Lower lobe of right lung (tissue), 2 donors: Measurements from ENCODE around the gene LGR4. TPM values are rescaled to one million over a fixed set of nuclear protein-coding genes. Genes with fewer than 3 reads are reported as not detected.

Experiments
- ATAC-seq, 2 donors: fragments of 200-7000 bp; cut with Tn5 transposase; one replicate each; pipeline ENCODE4 v1.9.1; 2020 to 2022; ENCODE audit warnings: mild to moderate bottlenecking in 2 of 2, moderate library complexity in 2 of 2
- DNase-seq: peaks from one replicate; pipeline ENCODE4 v3.0.0-alpha.2; 2020
- H3K27ac ChIP-seq: fragments of 200-600 bp; one replicate; pipeline ENCODE4 v1.8.0; 2022
- H3K27me3 ChIP-seq: fragments of 200-600 bp; one replicate; pipeline ENCODE4 v1.8.0; 2022; ENCODE audit warnings: low read depth
- H3K36me3 ChIP-seq: fragments of 200-600 bp; one replicate; pipeline ENCODE4 v1.8.0; 2022; ENCODE audit warnings: mild to moderate bottlenecking
- H3K4me1 ChIP-seq: fragments of 200-600 bp; one replicate; pipeline ENCODE4 v1.8.0; 2022
- H3K4me3 ChIP-seq: fragments of 200-600 bp; one replicate; pipeline ENCODE4 v1.8.0; 2022; ENCODE audit warnings: mild to moderate bottlenecking
- H3K9me3 ChIP-seq: fragments of 200-600 bp; one replicate; pipeline ENCODE4 v1.8.0; 2022
- intact Hi-C: fragments of 100-400 bp; cut with DNase I; formaldehyde crosslinking; loops from one replicate; pipeline ENCODE4 v1.11.0; 2022
- total RNA-seq: library from RNA; stranded (reverse); fragmentation: NEBNext Ultra II Directional; extraction: Animal tissue kit (Norgen Biotek cat#: 25700); gene quantifications from one replicate; pipeline ENCODE4 v1.2.1, GENCODE V29; 2021
- TF ChIP-seq, protein P1 (sequence below): fragments of 200-600 bp; IDR thresholded peaks from one replicate; pipeline ENCODE4 v1.8.0; 2022; ENCODE audit warnings: antibody characterized with exemption, mild to moderate bottlenecking
- donor health status: DM: no; HTN: yes; CAD: no; lungs with severe emphysema.

The LGR4 gene
- total RNA-seq, 1 donor from 2014 or later: 7.5 TPM

DNA sequence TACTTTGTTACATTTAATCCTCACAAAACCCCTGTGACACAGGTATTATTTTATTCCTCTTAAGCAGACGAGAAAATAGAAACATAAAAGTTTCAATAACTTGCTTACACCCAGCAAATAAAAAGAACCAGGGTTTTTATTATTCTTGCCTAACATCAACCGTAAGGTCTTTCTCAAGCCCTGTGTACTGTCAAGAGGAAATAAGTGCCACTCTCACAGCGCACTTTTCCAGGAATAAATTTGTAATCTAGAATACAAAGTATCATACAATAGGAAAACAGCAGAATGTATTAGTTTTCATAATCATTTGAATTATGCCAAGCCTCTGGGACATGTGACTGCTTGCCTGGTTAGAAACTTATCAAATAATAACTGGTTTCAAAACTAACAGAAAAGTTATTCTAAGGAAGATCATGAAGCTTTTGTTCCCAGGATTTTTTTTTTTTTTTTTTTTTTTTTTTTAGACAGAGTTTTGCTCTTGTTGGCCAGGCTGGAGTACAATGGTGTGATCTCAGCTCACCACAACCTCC, 117.0 kb downstream of the LGR4 start:
- TF ChIP-seq, protein P1, sequence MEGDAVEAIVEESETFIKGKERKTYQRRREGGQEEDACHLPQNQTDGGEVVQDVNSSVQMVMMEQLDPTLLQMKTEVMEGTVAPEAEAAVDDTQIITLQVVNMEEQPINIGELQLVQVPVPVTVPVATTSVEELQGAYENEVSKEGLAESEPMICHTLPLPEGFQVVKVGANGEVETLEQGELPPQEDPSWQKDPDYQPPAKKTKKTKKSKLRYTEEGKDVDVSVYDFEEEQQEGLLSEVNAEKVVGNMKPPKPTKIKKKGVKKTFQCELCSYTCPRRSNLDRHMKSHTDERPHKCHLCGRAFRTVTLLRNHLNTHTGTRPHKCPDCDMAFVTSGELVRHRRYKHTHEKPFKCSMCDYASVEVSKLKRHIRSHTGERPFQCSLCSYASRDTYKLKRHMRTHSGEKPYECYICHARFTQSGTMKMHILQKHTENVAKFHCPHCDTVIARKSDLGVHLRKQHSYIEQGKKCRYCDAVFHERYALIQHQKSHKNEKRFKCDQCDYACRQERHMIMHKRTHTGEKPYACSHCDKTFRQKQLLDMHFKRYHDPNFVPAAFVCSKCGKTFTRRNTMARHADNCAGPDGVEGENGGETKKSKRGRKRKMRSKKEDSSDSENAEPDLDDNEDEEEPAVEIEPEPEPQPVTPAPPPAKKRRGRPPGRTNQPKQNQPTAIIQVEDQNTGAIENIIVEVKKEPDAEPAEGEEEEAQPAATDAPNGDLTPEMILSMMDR: no peak
- no peaks in the 10 kb centered on the region for H3K36me3 ChIP-seq
- H3K4me1 ChIP-seq: no peaks in the 10 kb centered on the region
- DNase-seq: no peak
- intact Hi-C loops: no loop called here
- no peaks in the 10 kb centered on the region for H3K27me3 ChIP-seq
- ATAC-seq: peak; percentile 50 to 73
- H3K27ac ChIP-seq: no peak overlapping the region
- H3K9me3 ChIP-seq: no peaks in the 10 kb centered on the region
- no peak overlapping the region for H3K4me3 ChIP-seq

DNA sequence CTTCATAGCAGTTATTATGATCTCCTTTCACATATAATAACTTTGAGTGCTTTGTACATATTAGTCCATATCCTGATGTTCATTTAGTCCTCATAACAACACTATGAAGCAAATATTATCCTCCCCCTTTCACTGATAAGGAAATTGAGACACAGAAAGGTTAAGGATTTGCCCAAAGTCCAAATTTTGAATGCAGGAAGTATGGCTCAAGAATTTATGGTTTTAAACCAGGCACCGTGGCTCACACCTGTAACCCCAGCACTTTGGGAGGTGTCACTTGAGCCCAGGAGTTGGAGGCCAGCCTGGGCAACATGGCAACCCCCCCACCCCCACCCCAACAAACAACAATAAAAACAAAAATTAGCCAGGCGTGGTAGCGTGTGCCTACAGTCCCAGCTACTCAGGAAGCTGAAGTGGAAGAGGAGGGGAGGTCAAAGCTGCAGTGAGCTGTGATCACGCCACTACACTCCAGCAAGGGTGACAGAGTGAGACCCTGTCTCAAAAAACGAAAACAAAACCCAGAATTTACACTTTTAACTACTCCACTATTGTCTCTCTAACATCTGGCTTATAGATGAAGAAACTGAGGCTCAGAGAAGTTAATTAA, 118.1 kb downstream of the LGR4 start:
- no peak for DNase-seq
- no peaks in the 10 kb centered on the region for H3K9me3 ChIP-seq
- intact Hi-C loops: no loop called here
- TF ChIP-seq, protein P1: no peak
- no peak overlapping the region for H3K27ac ChIP-seq
- no peaks in the 10 kb centered on the region for H3K4me1 ChIP-seq
- H3K27me3 ChIP-seq: no peaks in the 10 kb centered on the region
- H3K4me3 ChIP-seq: no peak overlapping the region
- ATAC-seq: no peak
- H3K36me3 ChIP-seq: no peaks in the 10 kb centered on the region

DNA sequence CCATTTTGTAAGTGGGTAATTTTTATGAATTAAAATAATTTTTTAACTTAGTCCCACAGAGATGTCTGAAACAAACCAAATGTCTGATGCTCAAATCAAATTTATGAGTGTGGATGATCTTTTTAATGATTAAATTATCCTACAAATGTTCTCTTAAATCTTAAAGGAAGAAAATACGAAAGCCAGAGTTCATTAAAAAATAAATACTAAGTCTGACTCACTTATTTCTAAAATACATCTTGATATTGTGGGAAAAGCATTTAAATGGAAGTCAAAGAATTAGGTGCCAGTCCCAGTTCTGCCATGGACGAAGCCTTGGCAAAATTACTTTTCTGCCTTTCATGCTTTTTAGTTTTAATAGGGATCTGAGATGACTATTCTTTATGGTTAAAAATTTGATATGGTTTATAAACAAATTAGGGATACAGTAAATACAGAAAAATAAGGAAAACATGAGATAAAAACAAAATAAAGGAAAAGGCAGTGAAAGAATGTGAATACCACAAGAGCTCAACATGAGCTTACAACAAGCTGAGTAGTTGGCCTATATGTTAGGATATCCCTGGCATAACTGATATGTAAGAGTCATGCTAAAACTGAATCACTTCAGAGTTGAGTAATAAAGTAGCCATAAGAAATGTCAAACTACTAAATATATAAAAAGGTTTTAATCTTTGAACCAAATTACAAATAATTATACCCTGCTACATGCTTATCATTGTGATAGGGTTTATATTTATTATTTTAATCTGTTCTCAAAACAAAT, 118.8 kb downstream of the LGR4 start:
- H3K4me1 ChIP-seq: no peaks in the 10 kb centered on the region
- intact Hi-C loops: no loop called here
- H3K27me3 ChIP-seq: no peaks in the 10 kb centered on the region
- H3K9me3 ChIP-seq: no peaks in the 10 kb centered on the region
- DNase-seq: no peak
- TF ChIP-seq, protein P1: no peak
- no peak overlapping the region for H3K27ac ChIP-seq
- no peak for ATAC-seq
- H3K36me3 ChIP-seq: no peaks in the 10 kb centered on the region
- no peak overlapping the region for H3K4me3 ChIP-seq

DNA sequence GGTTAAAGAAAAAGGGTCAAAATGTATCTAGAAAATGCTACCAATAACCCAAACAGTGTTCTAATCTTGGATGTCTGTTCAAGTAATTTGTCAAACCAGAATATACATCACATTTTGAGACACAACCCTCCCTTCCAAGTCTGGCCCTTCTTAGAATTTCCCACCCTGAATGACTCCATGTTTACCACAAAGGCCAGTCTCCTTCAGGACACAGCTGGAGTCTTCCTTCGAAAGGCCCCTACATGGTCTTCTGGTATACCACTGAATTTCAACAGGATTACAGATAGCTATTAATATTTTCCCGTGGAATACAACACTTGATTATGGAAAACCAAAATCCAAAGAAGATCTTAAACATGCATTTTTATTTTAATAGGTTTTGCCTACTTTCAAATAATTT, 119.8 kb downstream of the LGR4 start:
- Histone ChIP-seq H3K27me3 (no peaks in the 10 kb centered on the region), H3K36me3 (no peaks in the 10 kb centered on the region), H3K9me3 (no peaks in the 10 kb centered on the region), H3K27ac (no peak overlapping the region), H3K4me3 (no peak overlapping the region), H3K4me1 (no peaks in the 10 kb centered on the region)
- TF ChIP-seq, protein P1: no peak
- ATAC-seq: no peak
- intact Hi-C loops: no loop called here
- DNase-seq: no peak

DNA sequence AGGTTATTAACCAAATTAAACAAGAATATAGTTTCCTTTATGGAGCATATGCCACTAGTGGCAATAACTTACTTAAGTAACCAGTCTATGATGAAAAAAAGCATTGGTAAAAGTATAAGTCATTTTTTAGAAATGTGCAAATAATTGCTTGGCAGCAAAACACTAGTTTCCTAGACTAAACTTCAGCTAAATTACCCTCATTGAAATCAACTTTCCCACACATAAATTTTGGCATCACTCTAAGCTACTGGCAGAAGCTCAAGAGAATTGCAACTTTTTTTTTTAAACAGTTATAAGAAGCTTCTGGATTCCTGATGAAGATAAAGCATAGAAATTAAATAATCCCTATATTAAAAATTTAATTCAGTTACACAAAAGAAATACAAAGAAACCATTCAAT, 122.1 kb downstream of the LGR4 start:
- Histone ChIP-seq H3K27ac (no peak overlapping the region), H3K27me3 (no peaks in the 10 kb centered on the region), H3K9me3 (no peaks in the 10 kb centered on the region), H3K4me3 (no peak overlapping the region), H3K36me3 (no peaks in the 10 kb centered on the region), H3K4me1 (no peaks in the 10 kb centered on the region)
- TF ChIP-seq, protein P1: no peak
- ATAC-seq (no peak), DNase-seq (no peak)
- intact Hi-C loops: no loop called here
